ENCODE data around the gene NIBAN1.

- TF ChIP-seq POLR2A (IDR thresholded peaks at IDR 0.05) (no peak), CTCF (IDR thresholded peaks at IDR 0.05) (no peak)
These were observed 14.2 kb upstream of the NIBAN1 start for GRCh38 chr1:184988506-184988905.

Measured in vagina (tissue), 2 donors.